H9 (cell line): ENCODE data around the gene MRPL36. TPM values are rescaled to one million over a fixed set of nuclear protein-coding genes. Genes with fewer than 3 reads are reported as not detected.
A peak's percentile ranks its signal among the peaks of the same experiment; 100 is the strongest.

ENCODE experiments used
- DNase-seq: peaks from one replicate; pipeline ENCODE4 v3.0.0-alpha.2; 2017
- H2AFZ ChIP-seq: one replicate; pipeline ENCODE4 v1.6.1; 2013; ENCODE audit warnings: mild to moderate bottlenecking, low read length, control low read depth, moderate library complexity
- H2AK5ac ChIP-seq: 2 replicates; pipeline ENCODE4 v1.6.1; 2013; ENCODE audit warnings: low read length, control low read depth, mixed read lengths; ENCODE audit not compliant: insufficient read length
- H2BK120ac ChIP-seq: one replicate; pipeline ENCODE4 v1.6.1; 2013; ENCODE audit warnings: low read depth, mild to moderate bottlenecking, low read length, control low read depth, inconsistent platforms; ENCODE audit not compliant: poor library complexity, severe bottlenecking
- H2BK12ac ChIP-seq: 2 replicates; pipeline ENCODE4 v1.6.1; 2013; ENCODE audit warnings: low read length, control low read depth, mixed read lengths, low read depth; ENCODE audit not compliant: insufficient read length
- H2BK15ac ChIP-seq: 2 replicates; pipeline ENCODE4 v1.6.1; 2013; ENCODE audit warnings: low read depth, low read length, control low read depth
- H2BK20ac ChIP-seq: one replicate; pipeline ENCODE4 v1.6.1; 2013; ENCODE audit warnings: low read depth, mild to moderate bottlenecking, low read length, control low read depth, inconsistent platforms; ENCODE audit not compliant: poor library complexity, severe bottlenecking
- H2BK5ac ChIP-seq: 2 replicates; pipeline ENCODE4 v1.6.1; 2013; ENCODE audit warnings: low read length, control low read depth, mixed read lengths; ENCODE audit not compliant: insufficient read length
- H3K14ac ChIP-seq: 2 replicates; pipeline ENCODE4 v1.6.1; 2013; ENCODE audit warnings: low read length, control low read depth; ENCODE audit not compliant: insufficient read depth
- H3K18ac ChIP-seq: 2 replicates; pipeline ENCODE4 v1.6.1; 2013; ENCODE audit warnings: low read depth, mild to moderate bottlenecking, mixed read lengths, low read length, control low read depth; ENCODE audit not compliant: insufficient read length
- H3K23ac ChIP-seq: 2 replicates; pipeline ENCODE4 v1.6.1; 2013; ENCODE audit warnings: low read length, control low read depth, mixed read lengths, low read depth; ENCODE audit not compliant: insufficient read length
- H3K23me2 ChIP-seq: 2 replicates; pipeline ENCODE4 v1.6.1; 2013; ENCODE audit warnings: low read depth, mild to moderate bottlenecking, mixed read lengths, low read length, control low read depth; ENCODE audit not compliant: insufficient read length, poor library complexity, severe bottlenecking
- H3K27ac ChIP-seq: 2 replicates; pipeline ENCODE4 v1.5.1; 2013; ENCODE audit warnings: low read length, control low read depth, mixed read lengths, low read depth; ENCODE audit not compliant: insufficient read length
- H3K27me3 ChIP-seq: 2 replicates; pipeline ENCODE4 v1.6.1; 2013; ENCODE audit warnings: low read length, control low read depth, inconsistent platforms; ENCODE audit not compliant: insufficient read depth
- H3K4ac ChIP-seq: 2 replicates; pipeline ENCODE4 v1.6.1; 2013; ENCODE audit warnings: low read depth, mild to moderate bottlenecking, control low read depth, inconsistent platforms, low read length, moderate library complexity
- H3K4me1 ChIP-seq: 2 replicates; pipeline ENCODE4 v1.6.1; 2013; ENCODE audit warnings: low read length, control low read depth, inconsistent platforms; ENCODE audit not compliant: insufficient read depth
- H3K4me2 ChIP-seq: 2 replicates; pipeline ENCODE4 v1.6.1; 2013; ENCODE audit warnings: low read length, control low read depth, mixed read lengths; ENCODE audit not compliant: insufficient read length, insufficient read depth
- H3K56ac ChIP-seq: 2 replicates; pipeline ENCODE4 v1.6.1; 2013; ENCODE audit warnings: low read depth, mild to moderate bottlenecking, mixed read lengths, low read length, control low read depth; ENCODE audit not compliant: insufficient read length
- H3K79me1 ChIP-seq: 2 replicates; pipeline ENCODE4 v1.6.1; 2013; ENCODE audit warnings: low read depth, mild to moderate bottlenecking, moderate library complexity, low read length, control low read depth, inconsistent platforms; ENCODE audit not compliant: insufficient read depth, poor library complexity, severe bottlenecking
- H3K79me2 ChIP-seq: 2 replicates; pipeline ENCODE4 v1.6.1; 2013; ENCODE audit warnings: low read length, control low read depth, inconsistent platforms; ENCODE audit not compliant: insufficient read depth
- H3K9ac ChIP-seq: 2 replicates; pipeline ENCODE4 v1.6.1; 2013; ENCODE audit warnings: low read length, control low read depth, mixed read lengths; ENCODE audit not compliant: insufficient read length; ENCODE audit errors: extremely low read depth
- H3K9me3 ChIP-seq: one replicate; pipeline ENCODE4 v1.6.1; 2013; ENCODE audit warnings: low read depth, low read length, inconsistent platforms; ENCODE audit not compliant: control insufficient read depth
- H3T11ph ChIP-seq: one replicate; pipeline ENCODE4 v1.6.1; 2013; ENCODE audit warnings: mild to moderate bottlenecking, low read length, control low read depth, inconsistent platforms
- H4K20me1 ChIP-seq: one replicate; pipeline ENCODE4 v1.6.1; 2013; ENCODE audit not compliant: control insufficient read depth, insufficient read length, insufficient read depth
- H4K5ac ChIP-seq: 2 replicates; pipeline ENCODE4 v1.6.1; 2013; ENCODE audit warnings: low read depth, mild to moderate bottlenecking, mixed read lengths, low read length, control low read depth; ENCODE audit not compliant: insufficient read length
- H4K8ac ChIP-seq: replicated peaks from 2 replicates; pipeline ENCODE4 v1.6.1; 2013; ENCODE audit warnings: low read length, control low read depth, mixed read lengths, low read depth; ENCODE audit not compliant: insufficient read length
- H4K91ac ChIP-seq: 2 replicates; pipeline ENCODE4 v1.6.1; 2013; ENCODE audit warnings: low read depth, mild to moderate bottlenecking, moderate library complexity, mixed read lengths, low read length, control low read depth; ENCODE audit not compliant: insufficient read length
- H3K27ac Mint-ChIP-seq, 3 experiments: 2 replicates in 2 of 3; 3 replicates in 1 of 3; pipeline ENCODE4 v1.8.0; 2020 to 2021; ENCODE audit warnings: mixed read lengths in 3 of 3, mild to moderate bottlenecking in 1 of 3, moderate library complexity in 1 of 3
- H3K27me3 Mint-ChIP-seq: 2 replicates; pipeline ENCODE4 v1.8.0; 2021; ENCODE audit warnings: low read depth, mild to moderate bottlenecking, moderate library complexity, mixed read lengths
- H3K36me3 Mint-ChIP-seq, 3 experiments: 2 replicates in 2 of 3; 3 replicates in 1 of 3; pipeline ENCODE4 v1.8.0; 2020 to 2021; ENCODE audit warnings: low read depth in 3 of 3, mixed read lengths in 3 of 3; ENCODE audit not compliant: insufficient read depth in 1 of 3
- H3K4me1 Mint-ChIP-seq, 2 experiments: 2 replicates each; pipeline ENCODE4 v1.8.0; 2020; ENCODE audit warnings: mixed read lengths in 2 of 2
- H3K4me3 Mint-ChIP-seq, 2 experiments: 2 replicates in 1 of 2; 3 replicates in 1 of 2; pipeline ENCODE4 v1.8.0; 2020 to 2021; ENCODE audit warnings: mild to moderate bottlenecking in 2 of 2, mixed read lengths in 2 of 2, moderate library complexity in 1 of 2
- H3K9me3 Mint-ChIP-seq, 2 experiments: 2 replicates in 1 of 2; 3 replicates in 1 of 2; pipeline ENCODE4 v1.8.0; 2020; ENCODE audit warnings: mild to moderate bottlenecking in 2 of 2, mixed read lengths in 2 of 2, moderate library complexity in 1 of 2
- CTCF ChIP-seq: fragments of 200-600 bp; sonication (generic); conservative IDR thresholded peaks from 3 replicates; pipeline ENCODE4 v1.8.0; 2021; ENCODE audit warnings: antibody characterized with exemption, mild to moderate bottlenecking
- WGBS: extraction: QIAGEN DNeasy Blood & Tissue Kit; methylation state at CpG from one replicate; pipeline ENCODE4 v1.1.7; 2013; ENCODE audit warnings: missing lambda C conversion rate, low lambda C conversion rate, mixed read lengths; ENCODE audit not compliant: insufficient read length; ENCODE audit errors: extremely low coverage; 5-methylcytosine and 5-hydroxymethylcytosine counted together
- total RNA-seq: library from RNA; stranded (reverse); gene quantifications from 2 replicates; pipeline ENCODE4 v1.2.1, GENCODE V29; 2021

MRPL36 gene
- total RNA-seq, 1 experiment from 2014 or later = 67.3 TPM

DNA sequence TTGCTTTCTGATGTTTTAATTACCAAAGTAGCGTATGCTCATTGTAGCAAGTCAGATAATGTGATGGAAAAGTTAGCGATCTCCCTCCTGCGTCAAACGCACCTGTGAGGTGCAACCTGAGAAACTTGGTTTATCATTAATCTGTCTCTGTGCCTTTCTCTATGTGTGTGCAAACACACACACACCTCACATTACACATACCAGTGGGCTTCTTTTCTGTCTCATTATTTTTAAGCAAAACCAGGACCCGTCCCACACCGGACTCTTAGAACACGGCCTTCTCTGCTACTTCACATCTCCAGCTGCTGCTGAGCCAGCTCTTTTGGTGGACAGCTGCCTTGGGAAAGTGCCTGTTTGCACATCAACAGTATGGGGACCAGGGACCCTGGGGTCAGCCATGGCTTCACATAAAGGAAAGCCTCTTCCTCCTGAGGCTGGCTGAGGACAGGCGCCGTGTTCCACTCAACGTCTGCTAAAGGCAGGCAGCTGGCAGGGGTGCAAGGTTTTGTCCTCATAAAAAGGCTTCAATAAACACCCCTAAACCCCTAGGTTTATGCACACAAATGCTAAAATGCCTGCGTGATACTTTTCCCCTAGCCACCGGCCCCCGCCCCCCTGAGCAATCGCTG, 44.2 kb downstream of the MRPL36 start:
- no peaks in the 10 kb centered on the region for H3K23me2 ChIP-seq
- peak; percentile 24 for DNase-seq
- peaks cover 7 to 11% (median 10%) of the 10 kb centered on the region in 3 experiments for H3K36me3 Mint-ChIP-seq
- H3K4me1 ChIP-seq = no peaks in the 10 kb centered on the region
- no peaks in the 10 kb centered on the region for H3K79me1 ChIP-seq
- no peak overlapping the region for H2AFZ ChIP-seq
- no peak overlapping the region for H3K56ac ChIP-seq
- no peak overlapping the region for H2BK15ac ChIP-seq
- WGBS = no CpG with 5 or more reads among the region's 14 CpGs
- H4K5ac ChIP-seq = no peak overlapping the region
- no peaks in the 10 kb centered on the region for H3K9me3 ChIP-seq
- H3K23ac ChIP-seq = no peak overlapping the region
- no peak overlapping the region for H3K14ac ChIP-seq
- no peak overlapping the region for H4K8ac ChIP-seq
- H2BK20ac ChIP-seq = no peak overlapping the region
- H3K4me3 Mint-ChIP-seq = no peak overlapping the region
- H3K79me2 ChIP-seq = no peaks in the 10 kb centered on the region
- no peaks in the 10 kb centered on the region for H4K20me1 ChIP-seq
- H3K9ac ChIP-seq = no peak overlapping the region
- peaks cover 11 to 13% of the 10 kb centered on the region in 2 experiments for H3K9me3 Mint-ChIP-seq
- H2AK5ac ChIP-seq = no peak overlapping the region
- H2BK120ac ChIP-seq = no peak overlapping the region
- no peak overlapping the region for H3K27ac Mint-ChIP-seq
- no peak overlapping the region for H2BK5ac ChIP-seq
- peaks cover 15 to 27% of the 10 kb centered on the region in 2 experiments for H3K4me1 Mint-ChIP-seq
- H3K4me2 ChIP-seq = no peak overlapping the region
- TF ChIP-seq CTCF = no peak
- H3K4ac ChIP-seq = no peak overlapping the region
- no peak overlapping the region for H2BK12ac ChIP-seq
- H3K27me3 Mint-ChIP-seq = peaks cover 10% of the 10 kb centered on the region
- no peak overlapping the region for H3T11ph ChIP-seq
- H3K18ac ChIP-seq = no peak overlapping the region
- no peaks in the 10 kb centered on the region for H3K27me3 ChIP-seq
- H3K27ac ChIP-seq = no peak overlapping the region
- H4K91ac ChIP-seq = no peak overlapping the region
